GM12865 (cell line): ENCODE results near the gene SRSF11.

Experiments
- DNase-seq: peaks from one replicate; pipeline ENCODE4 v3.0.0; 2010; ENCODE audit warnings: low read depth
- H3K4me3 ChIP-seq: 2 replicates; pipeline ENCODE4 v1.5.1; 2011; ENCODE audit warnings: mild to moderate bottlenecking, low read depth, low read length, control low read depth
- TF ChIP-seq, protein P1 (sequence below): IDR thresholded peaks from 2 replicates; pipeline ENCODE4 v1.5.1; 2011; ENCODE audit warnings: low read length, control low read depth, low read depth, inconsistent platforms; ENCODE audit not compliant: insufficient read depth; ENCODE audit errors: missing control alignments

Gene SRSF11

DNA sequence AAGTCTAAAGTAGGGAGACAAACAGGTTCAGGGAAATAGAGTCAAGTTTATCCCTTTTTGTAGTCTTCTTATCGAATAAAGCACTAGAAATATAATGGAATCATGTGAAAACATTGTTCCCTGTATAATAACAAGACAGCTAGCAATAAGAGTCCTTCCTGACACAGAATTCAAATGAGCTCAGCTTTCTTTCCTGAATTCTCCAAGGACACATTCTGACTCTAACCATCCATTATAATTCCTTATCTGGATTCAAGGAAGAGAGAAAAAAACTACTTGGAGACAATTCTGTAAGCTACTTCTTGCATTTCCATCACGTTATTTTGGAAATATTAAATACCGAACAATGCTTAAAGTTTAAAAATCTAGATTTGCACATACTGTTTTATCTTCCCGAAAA, 74.6 kb downstream of the SRSF11 start:
- H3K4me3 ChIP-seq, result no peak overlapping the region

DNA sequence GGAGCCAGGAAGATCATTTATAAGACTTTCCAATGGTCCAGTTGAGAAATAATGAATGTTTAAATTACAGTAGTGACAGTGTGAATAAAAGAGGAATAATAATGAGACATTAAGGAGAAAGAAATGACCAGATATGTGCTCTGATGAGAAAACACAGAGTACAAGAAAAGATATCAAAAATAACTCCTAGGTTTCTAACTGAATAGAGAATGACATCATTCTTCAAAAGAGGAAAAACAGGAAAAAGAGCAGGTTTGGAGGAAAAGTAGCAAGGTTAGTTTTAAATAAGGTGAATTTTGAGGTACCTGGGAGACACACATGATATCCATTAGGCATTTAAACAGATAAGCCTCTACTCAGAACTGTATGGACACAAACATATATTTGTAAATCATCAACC, 78.3 kb downstream of the SRSF11 start:
- TF ChIP-seq, protein P1, sequence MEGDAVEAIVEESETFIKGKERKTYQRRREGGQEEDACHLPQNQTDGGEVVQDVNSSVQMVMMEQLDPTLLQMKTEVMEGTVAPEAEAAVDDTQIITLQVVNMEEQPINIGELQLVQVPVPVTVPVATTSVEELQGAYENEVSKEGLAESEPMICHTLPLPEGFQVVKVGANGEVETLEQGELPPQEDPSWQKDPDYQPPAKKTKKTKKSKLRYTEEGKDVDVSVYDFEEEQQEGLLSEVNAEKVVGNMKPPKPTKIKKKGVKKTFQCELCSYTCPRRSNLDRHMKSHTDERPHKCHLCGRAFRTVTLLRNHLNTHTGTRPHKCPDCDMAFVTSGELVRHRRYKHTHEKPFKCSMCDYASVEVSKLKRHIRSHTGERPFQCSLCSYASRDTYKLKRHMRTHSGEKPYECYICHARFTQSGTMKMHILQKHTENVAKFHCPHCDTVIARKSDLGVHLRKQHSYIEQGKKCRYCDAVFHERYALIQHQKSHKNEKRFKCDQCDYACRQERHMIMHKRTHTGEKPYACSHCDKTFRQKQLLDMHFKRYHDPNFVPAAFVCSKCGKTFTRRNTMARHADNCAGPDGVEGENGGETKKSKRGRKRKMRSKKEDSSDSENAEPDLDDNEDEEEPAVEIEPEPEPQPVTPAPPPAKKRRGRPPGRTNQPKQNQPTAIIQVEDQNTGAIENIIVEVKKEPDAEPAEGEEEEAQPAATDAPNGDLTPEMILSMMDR, result no peak
- H3K4me3 ChIP-seq, result no peak overlapping the region
- no peak for DNase-seq

More for the DNA sequence above, 74.6 kb downstream of the SRSF11 start:
- no peak for DNase-seq
- TF ChIP-seq, protein P1, result no peak
